ENCODE results near the gene EME2. TPM values are rescaled to one million over a fixed set of nuclear protein-coding genes. Genes with fewer than 3 reads are reported as not detected.

Gene EME2
- total RNA-seq, 4 donors from 2014 or later, result 2.3 to 13.8 (median 5.2) TPM

GRCh38 chr16:1729445-1729844 lies 43.2 kb upstream of the EME2 start:
- no peak for TF ChIP-seq CTCF (IDR thresholded peaks at IDR 0.05; ENCODE audit: low read depth)

- no peak for TF ChIP-seq CTCF (IDR thresholded peaks at IDR 0.05; ENCODE audit: low read depth)
These were observed 41.5 kb upstream of the EME2 start for GRCh38 chr16:1731073-1731472.

GRCh38 chr16:1731603-1732002 lies 41.0 kb upstream of the EME2 start:
- TF ChIP-seq CTCF (IDR thresholded peaks at IDR 0.05; ENCODE audit: low read depth), result no peak

- TF ChIP-seq CTCF (IDR thresholded peaks at IDR 0.05; ENCODE audit: low read depth), result no peak
These were observed 40.5 kb upstream of the EME2 start for GRCh38 chr16:1732071-1732470.

GRCh38 chr16:1734123-1734522 lies 38.5 kb upstream of the EME2 start:
- TF ChIP-seq CTCF (IDR thresholded peaks at IDR 0.05; ENCODE audit: low read depth), result no peak

GRCh38 chr16:1734816-1735215 lies 37.8 kb upstream of the EME2 start:
- no peak for TF ChIP-seq CTCF (IDR thresholded peaks at IDR 0.05; ENCODE audit: low read depth)

GRCh38 chr16:1740234-1740633 lies 32.4 kb upstream of the EME2 start:
- TF ChIP-seq CTCF (IDR thresholded peaks at IDR 0.05; ENCODE audit: low read depth), result no peak
